ENCODE results near the gene ABCA8.

Gene ABCA8

GRCh38 chr17:68850749-68851510, 104.3 kb downstream of the ABCA8 start:
- no peak overlapping the region for H3K27ac ChIP-seq
- TF ChIP-seq, protein P1, sequence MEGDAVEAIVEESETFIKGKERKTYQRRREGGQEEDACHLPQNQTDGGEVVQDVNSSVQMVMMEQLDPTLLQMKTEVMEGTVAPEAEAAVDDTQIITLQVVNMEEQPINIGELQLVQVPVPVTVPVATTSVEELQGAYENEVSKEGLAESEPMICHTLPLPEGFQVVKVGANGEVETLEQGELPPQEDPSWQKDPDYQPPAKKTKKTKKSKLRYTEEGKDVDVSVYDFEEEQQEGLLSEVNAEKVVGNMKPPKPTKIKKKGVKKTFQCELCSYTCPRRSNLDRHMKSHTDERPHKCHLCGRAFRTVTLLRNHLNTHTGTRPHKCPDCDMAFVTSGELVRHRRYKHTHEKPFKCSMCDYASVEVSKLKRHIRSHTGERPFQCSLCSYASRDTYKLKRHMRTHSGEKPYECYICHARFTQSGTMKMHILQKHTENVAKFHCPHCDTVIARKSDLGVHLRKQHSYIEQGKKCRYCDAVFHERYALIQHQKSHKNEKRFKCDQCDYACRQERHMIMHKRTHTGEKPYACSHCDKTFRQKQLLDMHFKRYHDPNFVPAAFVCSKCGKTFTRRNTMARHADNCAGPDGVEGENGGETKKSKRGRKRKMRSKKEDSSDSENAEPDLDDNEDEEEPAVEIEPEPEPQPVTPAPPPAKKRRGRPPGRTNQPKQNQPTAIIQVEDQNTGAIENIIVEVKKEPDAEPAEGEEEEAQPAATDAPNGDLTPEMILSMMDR (conservative IDR thresholded peaks at IDR 0.05) = no peak

GRCh38 chr17:68849673-68850610, 105.2 kb downstream of the ABCA8 start:
- H3K27ac ChIP-seq = no peak overlapping the region
- TF ChIP-seq, protein P1 (conservative IDR thresholded peaks at IDR 0.05) = no peak

- no peak overlapping the region for H3K27ac ChIP-seq
- TF ChIP-seq, protein P1 (conservative IDR thresholded peaks at IDR 0.05) = no peak
Observed at GRCh38 chr17:68847711-68848110, 107.5 kb downstream of the ABCA8 start.

DNA sequence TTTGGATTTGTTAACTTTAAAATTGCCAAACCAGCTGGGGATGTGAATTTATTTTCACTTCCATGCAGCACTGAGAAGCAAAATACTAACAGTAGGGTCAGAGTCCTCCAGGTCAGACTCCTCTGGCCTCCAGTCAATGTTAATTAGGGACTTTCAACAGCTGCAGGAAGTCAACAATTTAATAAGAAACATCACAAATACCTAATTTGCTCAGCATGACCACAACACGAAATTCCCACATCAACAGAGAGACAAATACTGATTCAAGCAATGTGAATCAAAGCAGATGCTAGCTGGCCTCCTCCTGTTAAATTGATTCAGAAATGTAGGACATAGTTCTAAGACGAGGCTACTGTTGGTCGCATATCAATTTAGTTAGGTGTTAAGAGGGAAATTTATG, 111.7 kb downstream of the ABCA8 start:
- H3K27ac ChIP-seq = no peak overlapping the region
- TF ChIP-seq, protein P1 (conservative IDR thresholded peaks at IDR 0.05) = no peak

DNA sequence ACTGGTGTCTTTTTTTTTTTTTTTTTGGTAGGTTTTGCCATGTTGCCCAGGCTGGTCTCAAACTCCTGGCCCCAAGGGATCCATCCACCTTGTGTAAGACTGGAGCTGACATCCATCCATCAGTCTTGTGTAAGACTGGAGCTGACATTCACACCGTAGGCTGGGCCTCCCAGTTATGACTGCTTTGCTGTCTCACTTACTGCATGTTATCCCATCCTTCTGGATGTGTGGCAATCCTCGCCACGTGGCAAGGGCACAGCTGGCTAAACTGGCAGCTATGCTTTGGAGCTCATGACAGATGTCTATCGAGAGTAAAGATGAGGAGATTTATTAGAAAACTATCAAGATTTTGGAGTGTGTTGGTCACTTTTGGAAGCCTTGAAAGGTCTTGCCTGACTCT, 115.1 kb downstream of the ABCA8 start:
- no peak overlapping the region for H3K27ac ChIP-seq
- TF ChIP-seq, protein P1 (conservative IDR thresholded peaks at IDR 0.05) = no peak

DNA sequence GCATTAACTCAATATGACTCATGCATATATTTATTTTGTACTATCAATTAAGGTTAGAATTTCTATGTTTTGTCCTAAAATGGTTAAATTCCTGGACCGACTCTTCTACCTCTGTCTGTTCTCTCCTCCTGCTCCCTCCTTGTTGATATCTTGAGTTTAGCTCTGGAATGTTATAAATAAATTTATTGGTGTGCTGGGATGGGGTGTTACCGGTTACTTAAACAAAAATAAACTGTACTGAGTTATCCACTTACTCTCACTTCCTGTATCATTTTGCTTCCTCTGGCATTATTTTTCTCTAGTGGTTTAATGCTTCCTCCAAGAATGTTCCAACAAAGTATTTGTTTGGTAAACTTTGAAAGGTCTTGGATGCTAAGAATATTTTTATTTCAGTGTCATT, 120.1 kb downstream of the ABCA8 start:
- TF ChIP-seq, protein P1 (conservative IDR thresholded peaks at IDR 0.05) = no peak
- no peak overlapping the region for H3K27ac ChIP-seq

DNA sequence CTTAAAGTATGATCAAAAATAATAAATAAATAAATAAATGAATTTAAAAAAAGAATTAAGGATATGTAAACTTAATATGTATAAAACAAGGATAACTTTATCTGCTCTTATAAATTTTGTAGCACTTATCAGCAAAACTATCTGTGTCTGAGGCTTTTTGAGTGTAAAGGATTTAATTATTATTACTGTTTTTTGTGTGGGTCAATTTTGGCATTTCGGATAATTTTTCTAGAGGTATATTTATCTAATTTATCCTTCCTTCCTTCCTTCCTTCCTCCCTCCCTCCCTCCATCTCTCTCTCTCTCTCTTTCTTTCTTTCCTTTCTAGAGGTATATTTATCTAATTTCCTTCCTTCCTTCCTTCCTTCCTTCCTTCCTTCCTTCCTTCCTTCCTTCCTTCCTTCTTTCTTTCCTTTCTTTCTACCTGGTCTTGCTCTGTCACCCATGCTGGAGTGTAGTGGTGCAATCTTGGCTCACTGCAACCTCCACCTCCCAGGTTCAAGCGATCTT, 120.8 kb downstream of the ABCA8 start:
- TF ChIP-seq, protein P1 (conservative IDR thresholded peaks at IDR 0.05) = no peak
- H3K27ac ChIP-seq = no peak overlapping the region
